ENCODE results near the gene DLX2.
"Not testable (repeated sequence)": the region's sequence is repeated elsewhere in the genome, so short reads cannot be mapped to it uniquely, and the experiment has no call there.

The DLX2 gene

GRCh38 chr2:172082105-172082943, 20.4 kb downstream of the DLX2 start:
- DNase-seq = no peak

- DNase-seq = no peak
These were observed 21.3 kb downstream of the DLX2 start for GRCh38 chr2:172081221-172082022.

DNA sequence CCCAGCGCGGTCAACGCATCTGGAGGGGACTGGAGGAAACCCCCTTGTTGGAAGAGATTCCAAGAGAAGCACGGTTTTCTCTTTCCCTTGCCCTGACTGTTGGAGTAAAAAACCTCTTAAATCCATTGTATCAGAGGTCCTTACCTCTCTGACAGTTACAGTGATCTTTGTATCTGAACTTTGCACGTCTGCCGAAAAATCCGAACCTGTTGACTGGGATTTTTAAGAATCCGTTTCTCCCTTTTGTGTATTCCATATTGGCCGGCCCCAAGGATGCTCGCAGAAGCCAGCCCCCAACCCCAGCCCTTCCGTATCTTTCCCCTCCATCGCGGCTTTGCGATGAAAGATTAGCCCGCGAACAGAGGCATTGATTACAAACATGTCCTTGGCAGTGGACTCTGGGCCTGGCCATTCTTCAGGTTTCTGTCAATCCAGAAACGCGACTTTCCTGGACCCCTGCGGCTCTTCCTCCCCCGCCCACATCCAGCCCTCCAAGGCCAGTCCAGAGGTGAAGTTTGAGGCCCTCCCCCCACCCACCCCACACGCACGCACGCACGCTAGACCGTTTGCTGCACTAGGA, 22.0 kb downstream of the DLX2 start:
- no peak for DNase-seq

- DNase-seq = no peak
These were observed 22.7 kb downstream of the DLX2 start for GRCh38 chr2:172079838-172080640.

GRCh38 chr2:172079416-172079815, 23.3 kb downstream of the DLX2 start:
- DNase-seq = no peak

- DNase-seq = no peak
These were observed 28.4 kb downstream of the DLX2 start for GRCh38 chr2:172074254-172074653.

- no peak for DNase-seq
These were observed 29.2 kb downstream of the DLX2 start for GRCh38 chr2:172073518-172073917.

- no peak for DNase-seq
These were observed 30.0 kb downstream of the DLX2 start for GRCh38 chr2:172072706-172073105.

DNA sequence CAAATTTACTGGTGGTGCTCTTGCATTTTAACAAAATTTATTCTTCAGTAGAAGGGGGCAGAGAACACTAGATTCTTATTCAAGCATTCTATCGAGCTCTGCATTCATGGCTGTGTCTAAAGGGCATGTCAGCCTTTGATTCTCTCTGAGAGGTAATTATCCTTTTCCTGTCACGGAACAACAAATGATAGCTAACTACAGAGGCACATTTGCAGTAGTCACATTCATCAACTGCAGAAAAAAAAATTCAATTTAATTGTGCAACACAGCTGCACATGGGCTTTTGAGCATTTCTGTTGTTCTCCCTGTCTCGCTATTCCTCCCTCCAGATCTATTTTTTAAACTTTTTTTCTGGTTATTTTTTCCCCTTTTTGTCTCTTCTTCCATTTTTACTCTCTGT, 30.4 kb downstream of the DLX2 start:
- no peak for DNase-seq

DNA sequence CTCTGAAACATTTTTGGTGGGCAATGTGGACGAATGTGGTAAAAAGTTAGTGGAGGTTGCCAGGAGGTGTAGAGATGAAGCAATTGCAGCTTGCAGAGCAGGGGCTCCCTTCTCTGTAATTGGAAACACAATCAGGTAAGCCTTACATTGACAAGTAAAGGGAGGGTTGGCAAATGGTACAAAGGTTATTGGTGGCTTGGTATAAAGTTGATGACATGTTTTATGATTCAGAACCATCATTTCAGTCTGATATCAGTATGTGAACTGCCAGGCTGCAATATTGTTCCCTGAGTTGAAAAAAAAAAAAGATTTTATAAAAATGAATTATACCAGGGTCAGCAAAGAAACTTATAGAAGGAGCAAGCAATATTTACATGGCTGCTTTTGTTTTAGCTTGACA, 31.8 kb downstream of the DLX2 start:
- no peak for DNase-seq

DNA sequence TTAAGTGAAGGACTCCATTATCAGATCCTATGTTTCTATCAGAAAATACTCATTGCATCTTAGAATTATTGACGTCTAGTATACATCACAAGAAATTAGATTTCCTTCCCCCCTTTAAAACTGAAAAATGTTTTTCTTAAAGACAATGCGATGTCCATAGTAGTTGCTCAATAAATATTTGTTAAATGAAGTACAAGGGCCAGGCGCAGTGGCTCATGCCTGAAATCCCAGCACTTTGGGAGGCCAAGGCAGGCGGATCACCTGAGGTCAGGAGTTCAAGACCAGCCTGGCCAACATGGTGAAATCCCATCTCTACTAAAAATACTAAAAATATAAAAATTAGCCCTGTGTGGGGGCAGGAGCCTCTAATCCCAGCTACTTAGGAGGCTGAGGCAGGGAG, 34.8 kb downstream of the DLX2 start:
- DNase-seq = not testable (repeated sequence)

GRCh38 chr2:172066394-172066886, 36.3 kb downstream of the DLX2 start:
- DNase-seq = no peak

DNA sequence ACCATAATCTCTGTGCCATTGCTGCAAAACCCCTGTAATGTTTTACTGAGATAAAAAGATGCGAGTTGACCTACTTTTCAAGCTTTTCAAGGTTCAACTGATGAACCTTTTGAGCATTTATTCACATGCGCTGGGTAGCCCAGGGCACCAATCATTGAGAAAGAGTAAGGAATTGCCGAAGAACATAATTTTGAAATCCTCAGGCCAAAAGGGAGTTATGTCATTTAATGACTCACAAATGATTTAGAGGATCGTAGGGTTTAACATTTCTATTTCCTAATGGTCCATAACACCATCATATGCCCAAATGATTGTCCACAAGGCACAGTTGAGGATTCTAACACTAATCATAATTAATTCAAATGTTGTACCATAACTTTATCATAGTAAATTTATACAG, 37.6 kb downstream of the DLX2 start:
- no peak for DNase-seq

GRCh38 chr2:172063446-172063845, 39.3 kb downstream of the DLX2 start:
- no peak for DNase-seq

- no peak for DNase-seq
These were observed 40.2 kb downstream of the DLX2 start for GRCh38 chr2:172062402-172063004.

DNA sequence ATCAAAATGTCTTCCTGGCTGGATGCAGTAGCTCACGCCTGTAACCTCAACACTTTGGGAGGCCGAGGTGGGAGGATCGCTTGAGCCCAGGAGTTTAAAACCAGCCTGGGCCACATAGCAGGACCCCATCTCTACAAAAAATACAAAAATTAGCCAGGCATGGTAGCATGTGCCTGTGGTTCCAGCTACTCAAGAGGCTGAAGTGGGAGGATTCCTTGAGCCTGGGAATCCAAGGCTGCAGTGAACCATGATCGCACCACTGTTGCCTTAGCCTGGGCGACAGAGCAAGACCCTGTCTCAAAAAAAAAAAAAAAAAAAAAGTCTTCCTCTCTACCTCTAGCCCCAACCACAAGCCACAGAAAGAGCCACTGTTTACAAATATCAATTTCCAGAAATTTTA, 42.6 kb downstream of the DLX2 start:
- not testable (repeated sequence) for DNase-seq

DNA sequence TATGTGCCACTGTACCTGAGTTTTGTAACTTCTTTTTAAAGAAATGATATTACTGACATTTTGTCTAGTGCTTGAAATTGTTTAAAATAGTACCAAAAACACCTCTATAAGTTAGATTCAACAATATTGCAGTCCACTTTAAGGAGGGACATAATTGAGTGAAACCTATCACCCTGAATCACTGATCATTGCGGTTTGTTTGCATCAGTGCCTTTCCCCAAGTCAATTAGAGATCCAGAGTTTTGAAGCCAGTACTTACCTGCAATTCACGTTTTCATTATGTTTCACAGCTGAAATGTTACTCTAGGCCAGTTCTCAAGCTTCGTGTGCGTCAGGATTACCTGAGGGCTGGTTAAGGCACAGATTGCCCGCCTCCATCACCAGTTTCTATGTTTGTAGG, 44.0 kb downstream of the DLX2 start:
- no peak for DNase-seq

DNA sequence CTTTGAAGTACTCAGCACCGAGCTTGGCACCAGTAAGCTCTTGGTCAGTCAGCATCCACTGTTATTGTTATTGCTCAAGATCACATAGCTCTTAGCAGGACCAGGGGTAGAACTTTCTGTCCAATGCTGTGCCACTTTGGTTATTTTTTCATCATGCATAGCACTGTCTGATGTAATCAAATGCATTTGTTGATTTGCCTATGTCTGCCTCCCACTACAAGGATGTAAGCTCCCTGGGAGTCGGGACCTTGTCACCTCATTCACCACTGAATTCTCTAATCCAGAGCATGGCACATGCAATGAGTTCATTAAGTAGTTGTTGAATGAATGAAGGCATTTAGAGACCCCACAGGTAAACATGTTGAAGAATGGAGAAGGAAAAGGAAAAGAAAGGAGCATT, 46.4 kb downstream of the DLX2 start:
- DNase-seq = no peak

- no peak for DNase-seq
These were observed 49.2 kb downstream of the DLX2 start for GRCh38 chr2:172053486-172053885.

DNA sequence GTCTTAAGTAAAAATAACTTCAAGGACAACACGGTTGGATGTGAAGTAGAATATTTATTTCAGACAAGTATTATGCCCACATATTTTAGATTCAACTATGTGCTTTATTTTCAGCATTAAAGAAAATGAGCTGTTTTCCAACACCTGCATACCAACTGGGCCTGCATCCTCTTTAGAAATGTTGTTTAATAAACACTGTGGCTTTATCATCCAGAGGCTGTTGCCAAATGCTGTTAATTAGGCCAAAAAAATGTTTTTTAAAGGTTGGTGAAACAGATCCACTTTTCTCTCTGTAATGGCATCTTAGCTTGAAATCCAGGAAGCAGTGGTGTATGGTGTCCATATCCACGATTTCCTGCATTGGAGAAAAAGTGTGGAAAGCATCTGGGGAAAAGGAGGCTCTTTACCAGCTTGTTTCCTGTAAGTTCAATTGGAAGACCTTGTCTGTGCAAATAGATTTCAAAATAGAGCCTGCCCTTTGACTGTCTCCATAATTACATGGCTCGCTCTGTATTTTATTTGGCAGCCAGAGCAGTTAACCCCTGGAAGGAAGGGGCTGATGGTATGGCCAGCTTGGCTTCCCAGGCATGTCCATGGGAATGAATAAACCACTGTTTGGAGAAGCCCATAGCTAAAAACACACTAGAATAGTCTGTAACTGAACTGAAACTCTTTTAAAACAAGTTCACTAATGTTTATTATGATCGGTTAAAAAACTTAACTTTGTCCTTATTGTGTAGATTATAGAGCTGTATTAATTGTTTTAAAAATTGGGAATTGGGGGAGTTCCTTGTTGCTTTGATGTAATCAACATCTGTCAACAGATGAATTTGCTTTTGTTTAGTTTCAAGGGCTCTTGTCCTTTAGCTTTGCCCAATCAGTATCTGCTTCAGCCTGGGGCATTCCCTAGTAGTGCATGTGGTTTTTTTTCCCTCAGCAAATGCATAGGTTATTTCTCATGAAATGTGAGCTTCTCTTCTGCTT, 50.4 kb downstream of the DLX2 start:
- DNase-seq = no peak

DNA sequence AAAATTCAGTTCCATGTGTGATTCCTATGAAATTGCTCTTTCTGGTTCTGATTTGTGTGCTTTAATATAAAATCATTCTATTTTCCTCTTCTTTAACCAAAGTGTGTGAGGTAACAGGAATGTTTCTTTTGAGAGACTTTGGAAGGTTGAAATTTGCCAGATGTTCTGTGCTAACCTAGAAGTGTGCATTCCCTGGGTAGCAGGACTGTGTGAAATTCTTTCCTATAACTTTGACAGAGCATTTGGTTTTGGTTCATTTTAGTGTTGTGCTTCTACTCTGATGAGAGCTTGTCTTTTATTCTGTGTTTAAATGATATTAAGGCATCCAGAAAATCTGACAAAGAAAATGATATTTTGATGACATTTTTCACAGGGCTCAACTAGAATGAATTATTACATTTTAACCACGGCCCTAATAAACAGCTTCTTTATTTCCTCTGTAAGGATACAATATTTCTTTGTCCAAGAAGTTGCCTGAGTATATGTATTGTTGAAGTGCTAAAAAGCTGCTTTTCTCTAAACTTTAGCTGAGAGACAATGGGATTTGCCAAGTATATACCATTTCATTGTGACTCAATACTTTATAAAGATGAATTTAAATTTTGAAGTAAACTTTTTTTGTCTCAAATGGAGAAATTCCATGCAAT, 52.1 kb downstream of the DLX2 start:
- no peak for DNase-seq

All from activated CD4-positive, alpha-beta T cell treated with anti-CD3 and anti-CD28 coated beads, Interleukin-10, Interleukin-2, amounts not matched to agents 100 ng/mL and 50 ng/mL, durations not matched to agents 16 hours and 8 hours (primary cell).